H1 (cell line): Measurements from ENCODE around the gene MBD4. TPM values are rescaled to one million over a fixed set of nuclear protein-coding genes. Genes with fewer than 3 reads are reported as not detected.
A peak's percentile ranks its signal among the peaks of the same experiment; 100 is the strongest.

Source experiments
- CTCF ChIA-PET: fragments of 300-600 bp; sonication (Branson Sonifier 250); formaldehyde crosslinking; loops from one replicate; lab custom pipeline; 2021; ENCODE audit not compliant: partially characterized antibody; lab: Charles Lee
- POLR2A ChIA-PET: fragments of 300-600 bp; sonication (Branson Sonifier 250); formaldehyde crosslinking; loops from one replicate; lab custom pipeline; 2021; ENCODE audit warnings: inconsistent platforms; ENCODE audit not compliant: partially characterized antibody; lab: Charles Lee
- DNase-seq, 2 experiments: peaks; one replicate each; pipeline versions ENCODE4 v3.0.0 to v3.0.0-alpha.2; 2010 to 2022; ENCODE audit warnings: low spot score in 2 of 2, low read depth in 1 of 2, mixed read lengths in 1 of 2
- FAIRE-seq: peaks from 2 replicates; lab custom pipeline; 2011; peaks lifted over from hg19 to GRCh38; lab: Jason Lieb, UNC
- H2AFZ ChIP-seq: 2 replicates; pipeline ENCODE4 v1.8.1; 2012; ENCODE audit warnings: low read length, inconsistent platforms
- H2AK5ac ChIP-seq: 2 replicates; pipeline ENCODE4 v1.6.1; 2013; ENCODE audit warnings: low read depth, low read length
- H2BK120ac ChIP-seq: replicated peaks from 2 replicates; pipeline ENCODE3; 2013; ENCODE audit warnings: low read depth, low read length, inconsistent platforms
- H2BK12ac ChIP-seq: 2 replicates; pipeline ENCODE4 v1.6.1; 2013; ENCODE audit warnings: low read depth, low read length
- H2BK15ac ChIP-seq: 2 replicates; pipeline ENCODE4 v1.6.1; 2013; ENCODE audit warnings: low read length
- H2BK20ac ChIP-seq: 2 replicates; pipeline ENCODE4 v1.6.1; 2013; ENCODE audit warnings: low read length
- H2BK5ac ChIP-seq: 2 replicates; pipeline ENCODE4 v1.6.1; 2013; ENCODE audit warnings: low read depth, low read length
- H3K14ac ChIP-seq: 2 replicates; pipeline ENCODE4 v1.6.1; 2013; ENCODE audit warnings: inconsistent platforms; ENCODE audit not compliant: insufficient read length
- H3K18ac ChIP-seq: 2 replicates; pipeline ENCODE4 v1.6.1; 2013; ENCODE audit warnings: low read length; ENCODE audit errors: extremely low read depth
- H3K23ac ChIP-seq: 2 replicates; pipeline ENCODE4 v1.6.1; 2013; ENCODE audit warnings: inconsistent platforms; ENCODE audit not compliant: insufficient read length
- H3K23me2 ChIP-seq: 2 replicates; pipeline ENCODE4 v1.6.1; 2013; ENCODE audit warnings: low read depth, low read length
- H3K27ac ChIP-seq: 2 replicates; pipeline ENCODE4 v1.6.1; 2011; ENCODE audit warnings: low read depth, low read length, inconsistent platforms
- H3K27me3 ChIP-seq, 4 experiments: replicated peaks in 1 of 4; 1 replicate in 1 of 4; 2 replicates in 3 of 4; pipeline versions ENCODE4 v1.6.1 to v1.8.1; 2011 to 2013; ENCODE audit warnings: low read length in 3 of 4, mild to moderate bottlenecking in 3 of 4, inconsistent platforms in 2 of 4, mixed read lengths in 2 of 4, moderate library complexity in 1 of 4; ENCODE audit not compliant: control insufficient read depth in 3 of 4, insufficient read depth in 3 of 4; ENCODE audit errors: extremely low read depth in 1 of 4
- H3K36me3 ChIP-seq, 4 experiments: 2 replicates each; pipeline versions ENCODE4 v1.6.1 to v1.8.1; 2011 to 2013; ENCODE audit warnings: mild to moderate bottlenecking in 4 of 4, low read length in 3 of 4, moderate library complexity in 2 of 4, control low read depth in 1 of 4, inconsistent platforms in 1 of 4; ENCODE audit not compliant: insufficient read depth in 4 of 4, control insufficient read depth in 2 of 4
- H3K4ac ChIP-seq: replicated peaks from 2 replicates; pipeline ENCODE3; 2013; ENCODE audit warnings: low read length, low read depth, mixed read lengths, inconsistent platforms; ENCODE audit not compliant: insufficient read length
- H3K4me1 ChIP-seq, 4 experiments: replicated peaks in 1 of 4; 1 replicate in 1 of 4; 2 replicates in 3 of 4; pipeline versions ENCODE4 v1.6.1 to v1.8.1; 2011 to 2013; ENCODE audit warnings: low read length in 3 of 4, inconsistent platforms in 2 of 4, mixed read lengths in 1 of 4; ENCODE audit not compliant: insufficient read depth in 4 of 4, control insufficient read depth in 3 of 4
- H3K4me2 ChIP-seq, 2 experiments: 2 replicates each; pipeline versions ENCODE4 v1.6.1 to v1.8.1; 2011 to 2013; ENCODE audit warnings: low read depth in 2 of 2, low read length in 2 of 2, control low read depth in 1 of 2, inconsistent platforms in 1 of 2, mild to moderate bottlenecking in 1 of 2; ENCODE audit not compliant: insufficient read depth in 1 of 2
- H3K4me3 ChIP-seq, 4 experiments: fragments of 200-600, 300-600 bp in 1 of 4; sonication (generic), shearing (Covaris generic), sonication (Bioruptor Twin) in 1 of 4; 2 replicates each; pipeline versions ENCODE4 v1.5.1 to v1.8.1; 2011 to 2016; ENCODE audit warnings: low read length in 4 of 4, low read depth in 3 of 4, control low read depth in 2 of 4, inconsistent platforms in 2 of 4, mild to moderate bottlenecking in 2 of 4, mixed read lengths in 1 of 4, moderate library complexity in 1 of 4; ENCODE audit not compliant: insufficient read depth in 2 of 4; ENCODE audit errors: extremely low read depth in 1 of 4
- H3K56ac ChIP-seq: replicated peaks from 2 replicates; pipeline ENCODE3; 2013; ENCODE audit warnings: low read depth, mild to moderate bottlenecking, mixed read lengths, low read length, inconsistent platforms; ENCODE audit not compliant: insufficient read length
- H3K79me1 ChIP-seq: 2 replicates; pipeline ENCODE4 v1.6.1; 2013; ENCODE audit warnings: low read depth, low read length, control low read depth
- H3K79me2 ChIP-seq, 2 experiments: 2 replicates each; pipeline versions ENCODE4 v1.6.1 to v1.8.1; 2012 to 2013; ENCODE audit warnings: low read length in 2 of 2, mild to moderate bottlenecking in 2 of 2, inconsistent platforms in 1 of 2; ENCODE audit not compliant: insufficient read depth in 2 of 2, control insufficient read depth in 1 of 2
- H3K9ac ChIP-seq, 4 experiments: replicated peaks in 1 of 4; 1 replicate in 1 of 4; 2 replicates in 3 of 4; pipeline versions ENCODE4 v1.6.1 to v1.8.1; 2011 to 2013; ENCODE audit warnings: low read depth in 3 of 4, low read length in 3 of 4, control low read depth in 2 of 4, mild to moderate bottlenecking in 2 of 4, moderate library complexity in 2 of 4, inconsistent platforms in 1 of 4; ENCODE audit errors: extremely low read depth in 1 of 4
- H3K9me3 ChIP-seq, 2 experiments: 2 replicates each; pipeline versions ENCODE4 v1.6.1 to v1.8.1; 2012 to 2013; ENCODE audit warnings: mild to moderate bottlenecking in 2 of 2, moderate library complexity in 2 of 2, control low read depth in 1 of 2, inconsistent platforms in 1 of 2, low read depth in 1 of 2, low read length in 1 of 2, mixed read lengths in 1 of 2; ENCODE audit not compliant: insufficient read depth in 2 of 2
- H4K20me1 ChIP-seq, 2 experiments: replicated peaks in 1 of 2; 2 replicates each; pipeline versions ENCODE3 to v1.8.1; 2011 to 2013; ENCODE audit warnings: inconsistent platforms in 2 of 2, low read length in 2 of 2, mild to moderate bottlenecking in 1 of 2; ENCODE audit not compliant: insufficient read depth in 2 of 2, control insufficient read depth in 1 of 2
- H4K5ac ChIP-seq: 2 replicates; pipeline ENCODE4 v1.6.1; 2013; ENCODE audit warnings: low read length, low read depth, mixed read lengths, inconsistent platforms; ENCODE audit not compliant: insufficient read length
- H4K8ac ChIP-seq: 2 replicates; pipeline ENCODE4 v1.8.0; 2013; ENCODE audit warnings: mild to moderate bottlenecking, moderate library complexity, low read length, inconsistent platforms; ENCODE audit not compliant: insufficient read depth; ENCODE audit errors: extremely low read depth
- H4K91ac ChIP-seq: replicated peaks from 2 replicates; pipeline ENCODE3; 2013; ENCODE audit warnings: low read length, mixed read lengths, inconsistent platforms; ENCODE audit not compliant: insufficient read length
- MAFK ChIP-seq: IDR thresholded peaks from 2 replicates; pipeline ENCODE4 v1.6.1; 2012; ENCODE audit warnings: low read depth, mild to moderate bottlenecking, improper control_type of control experiment, low read length
- NRF1 ChIP-seq: IDR thresholded peaks from 2 replicates; pipeline ENCODE4 v1.6.1; 2011; ENCODE audit warnings: mild to moderate bottlenecking, low read depth, low read length, improper control_type of control experiment
- RBBP5 ChIP-seq: IDR thresholded peaks from 2 replicates; pipeline ENCODE4 v1.7.1; 2012; ENCODE audit warnings: low read depth, mild to moderate bottlenecking, inconsistent platforms, low read length, moderate library complexity, borderline replicate concordance
- WGBS, 2 experiments: shearing (Covaris generic) in 1 of 2; methylation state at CpG; one replicate each; pipeline versions ENCODE4 v1.1.6 to v1.1.7; 2013 to 2015; ENCODE audit warnings: low lambda C conversion rate in 2 of 2, mixed read lengths in 2 of 2, inconsistent platforms in 1 of 2, low coverage in 1 of 2, missing lambda C conversion rate in 1 of 2; ENCODE audit not compliant: insufficient replicate concordance in 2 of 2, insufficient coverage in 1 of 2, insufficient read length in 1 of 2; ENCODE audit errors: extremely low coverage in 1 of 2, missing lambda C conversion rate in 1 of 2; 5-methylcytosine and 5-hydroxymethylcytosine counted together
- polyA plus RNA-seq, 7 experiments: library from polyadenylated mRNA; depleted of rRNA in 3 of 7; stranded (reverse) in 5 of 7; unstranded in 2 of 7; fragments of >200 nt in 5 of 7; fragments of 200-250 nt in 2 of 7; gene quantifications; 1 replicate in 5 of 7; 2 replicates in 1 of 7; 4 replicates in 1 of 7; pipeline versions ENCODE4 v1.2.1 to v1.2.3, GENCODE V29; 2011 to 2013; ENCODE audit warnings: missing spikeins in 2 of 7, mixed read lengths in 2 of 7
- total RNA-seq: library from RNA; stranded (reverse); fragmentation: NEBNext Ultra II Directional; extraction: Animal tissue kit (Norgen Biotek cat#: 25700); gene quantifications from 2 replicates; pipeline ENCODE4 v1.2.1, GENCODE V29; 2021

MBD4 gene
- total and polyA plus RNA-seq, 2 of the 8 experiments (the other 6 are each of a cell fraction or from before 2014, with no cell fraction given): 11.2 to 35.8 TPM

DNA sequence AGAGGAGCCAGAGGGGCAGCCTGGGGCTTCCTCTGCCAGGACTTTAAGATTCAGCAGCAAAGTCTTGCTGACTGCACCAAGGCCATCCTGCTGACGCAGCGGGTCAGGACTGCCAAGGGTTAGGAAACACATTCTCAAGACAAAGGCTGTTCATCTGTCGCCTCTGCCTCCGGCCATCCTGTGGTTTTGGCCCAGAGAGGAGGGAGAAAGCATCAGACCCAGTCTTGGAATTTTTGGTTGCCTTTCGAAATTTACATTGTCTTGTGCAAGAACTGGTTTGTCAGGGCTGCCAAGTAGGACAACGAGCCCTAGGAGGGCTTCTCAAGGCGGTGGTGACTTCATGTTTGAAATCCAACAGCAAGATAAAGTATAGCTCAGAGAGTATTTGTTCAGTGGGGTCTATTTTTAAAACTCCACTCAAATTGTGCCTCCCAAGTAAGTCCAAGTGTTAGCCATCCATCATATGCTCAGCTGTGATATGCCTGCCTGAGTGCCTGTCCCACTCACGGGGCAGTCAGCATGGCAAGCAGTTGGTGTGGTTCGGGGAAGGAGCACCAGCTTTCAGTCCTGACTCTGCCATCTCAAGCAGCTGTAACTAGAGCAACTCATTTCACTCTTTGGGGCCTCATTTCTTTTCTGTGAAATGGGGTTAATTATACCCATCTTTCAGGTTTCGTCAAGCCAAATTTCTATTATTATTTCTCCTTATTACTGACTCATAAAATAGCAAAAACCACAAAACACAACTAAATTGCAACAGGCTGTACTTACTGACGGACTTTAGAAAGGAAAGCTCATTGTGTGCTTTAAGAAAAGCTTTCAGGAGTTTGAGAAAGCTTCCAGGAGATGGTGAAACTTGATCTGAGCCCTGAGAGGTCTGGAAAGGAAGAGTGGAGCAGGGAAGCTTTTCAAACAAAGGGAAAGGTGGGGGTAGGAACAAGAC, 46.2 kb upstream of the MBD4 start:
- H3K14ac ChIP-seq: no peak overlapping the region
- H3K9ac ChIP-seq: no peak overlapping the region
- no peak overlapping the region for H3K27ac ChIP-seq
- H3K4ac ChIP-seq: peak overlapping the region; percentile 27
- no peaks in the 10 kb centered on the region for H4K20me1 ChIP-seq
- TF ChIP-seq RBBP5: no peak
- no peak for TF ChIP-seq NRF1
- TF ChIP-seq MAFK: peak; percentile 3; the same call in 1 of the 2 replicates
- TF ChIP-seq, all 59 proteins: peak for 1
- H2BK15ac ChIP-seq: peak overlapping the region; percentile 73; the same call in 1 of the 2 replicates
- FAIRE-seq: no peak
- peak overlapping the region; percentile 53; the same call in 1 of the 2 replicates for H3K18ac ChIP-seq
- H3K79me2 ChIP-seq: no peaks in the 10 kb centered on the region
- ChIA-PET CTCF (interaction anchor here (0.6 to 11.2 kb wide), 22 partner anchors 9 to 345 kb away, joined by 3 to 93 read pairs (median 4); partner anchors contain the start of genes IFT122 and MBD4), POLR2A (interaction anchor here (0.5 to 1.4 kb wide), 6 partner anchors 26 to 298 kb away, joined by 3 to 5 read pairs (median 3); partner anchors contain the start of genes IFT122 and MBD4)
- no peak overlapping the region for H4K5ac ChIP-seq
- no peak overlapping the region for H2AK5ac ChIP-seq
- H3K36me3 ChIP-seq: no peaks in the 10 kb centered on the region; a peak in 2 of 8 replicates
- peak overlapping the region; percentile 80 for H4K91ac ChIP-seq
- H2AFZ ChIP-seq: no peak overlapping the region
- H3K23ac ChIP-seq: no peak overlapping the region
- peak overlapping the region; percentile 66; the same call in 1 of the 2 replicates for H2BK5ac ChIP-seq
- no peak overlapping the region for H3K56ac ChIP-seq
- no peak overlapping the region for H2BK12ac ChIP-seq
- WGBS, 2 experiments: 82% methylated on average over 11 of the region's 11 CpGs; no CpG with 5 or more reads in 1 of the 2 experiments
- H3K27me3 ChIP-seq: no peaks in the 10 kb centered on the region
- H3K79me1 ChIP-seq: no peaks in the 10 kb centered on the region
- peak overlapping the region; percentile 4 to 32; a peak in 2 of 4 replicates for H3K4me2 ChIP-seq
- DNase-seq: no peak
- no peaks in the 10 kb centered on the region for H3K9me3 ChIP-seq
- no peak overlapping the region for H4K8ac ChIP-seq
- H3K4me1 ChIP-seq: peaks cover 5 to 17% (median 9%) of the 10 kb centered on the region in 4 experiments; a peak in 6 of 7 replicates
- no peaks in the 10 kb centered on the region; the same call in 1 of the 2 replicates for H3K23me2 ChIP-seq
- H3K4me3 ChIP-seq: no peak overlapping the region; a peak in 1 of 8 replicates
- peak overlapping the region; percentile 81 for H2BK120ac ChIP-seq
- peak overlapping the region; percentile 52; the same call in 1 of the 2 replicates for H2BK20ac ChIP-seq
